ENCODE results near the gene LHPP.

LHPP gene

DNA sequence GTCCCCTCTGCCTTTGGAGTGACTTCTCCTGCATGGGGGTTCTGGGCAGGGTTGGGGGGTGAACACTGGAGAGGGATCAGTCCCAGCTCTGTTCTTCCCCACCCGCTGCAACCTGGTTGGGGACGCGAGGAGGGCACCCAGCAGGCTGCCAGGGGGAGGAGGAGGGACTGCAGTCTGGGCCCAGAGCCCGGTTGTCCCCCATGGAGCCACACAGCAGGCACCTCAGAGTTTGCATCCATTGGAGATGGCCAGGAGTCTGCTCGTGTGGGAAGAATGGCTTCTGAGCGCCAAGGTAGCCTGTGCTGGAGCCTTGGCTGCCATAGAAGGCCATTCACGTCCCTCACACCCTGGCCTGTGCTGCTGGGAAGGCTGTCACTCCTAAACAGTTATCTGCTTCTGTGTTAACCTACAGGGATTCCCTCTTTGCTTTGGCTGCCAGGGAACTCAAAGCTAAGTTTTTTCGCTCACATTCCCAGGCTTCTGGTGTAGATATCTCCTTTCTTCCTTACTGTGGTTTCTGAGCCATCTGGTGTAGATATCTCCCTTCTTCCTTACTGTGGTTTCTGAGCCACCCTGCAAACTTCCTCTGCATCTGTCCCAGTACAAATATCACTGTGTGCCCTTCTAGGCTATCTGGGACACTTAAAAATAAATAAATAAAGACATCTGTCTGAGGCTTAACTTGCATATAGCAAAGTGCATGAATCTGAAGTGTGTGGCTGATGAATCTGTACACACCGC lies 133.7 kb downstream of the LHPP start:
- no peak for DNase-seq (ENCODE audit: low read depth in 2 of 2)

DNA sequence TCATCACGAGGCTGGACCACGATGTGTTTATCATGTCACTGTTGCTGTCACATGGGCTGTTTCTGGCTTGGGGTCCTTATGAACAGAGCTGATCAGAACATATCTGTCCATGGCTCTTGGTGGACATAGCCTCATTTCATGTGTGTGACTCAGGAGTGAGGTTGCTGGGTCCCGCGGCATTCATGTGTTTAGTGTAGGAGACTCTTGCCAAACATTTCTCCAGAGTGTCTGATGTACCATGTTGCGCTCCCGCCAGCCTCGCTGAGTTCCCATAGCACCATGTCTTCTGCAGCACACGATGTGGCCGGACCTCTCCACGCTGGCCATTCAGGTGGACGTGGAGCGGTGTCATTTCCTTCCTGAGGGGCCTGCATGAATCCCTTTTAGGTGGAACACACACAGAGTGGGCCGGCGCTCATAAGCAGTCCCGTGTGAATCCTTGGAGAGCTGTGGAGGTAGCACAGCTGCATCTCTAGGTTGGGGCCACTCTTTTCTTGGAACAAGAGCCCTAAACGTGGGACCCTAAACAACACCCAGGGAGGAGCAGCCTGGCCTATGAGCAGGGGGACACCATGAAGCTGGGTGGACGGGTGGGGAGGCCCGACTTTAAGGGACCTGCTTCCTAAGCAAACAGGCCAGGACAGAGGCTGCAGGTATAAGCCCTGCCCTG lies 134.6 kb downstream of the LHPP start:
- DNase-seq (ENCODE audit: low read depth in 2 of 2) = no peak

DNA sequence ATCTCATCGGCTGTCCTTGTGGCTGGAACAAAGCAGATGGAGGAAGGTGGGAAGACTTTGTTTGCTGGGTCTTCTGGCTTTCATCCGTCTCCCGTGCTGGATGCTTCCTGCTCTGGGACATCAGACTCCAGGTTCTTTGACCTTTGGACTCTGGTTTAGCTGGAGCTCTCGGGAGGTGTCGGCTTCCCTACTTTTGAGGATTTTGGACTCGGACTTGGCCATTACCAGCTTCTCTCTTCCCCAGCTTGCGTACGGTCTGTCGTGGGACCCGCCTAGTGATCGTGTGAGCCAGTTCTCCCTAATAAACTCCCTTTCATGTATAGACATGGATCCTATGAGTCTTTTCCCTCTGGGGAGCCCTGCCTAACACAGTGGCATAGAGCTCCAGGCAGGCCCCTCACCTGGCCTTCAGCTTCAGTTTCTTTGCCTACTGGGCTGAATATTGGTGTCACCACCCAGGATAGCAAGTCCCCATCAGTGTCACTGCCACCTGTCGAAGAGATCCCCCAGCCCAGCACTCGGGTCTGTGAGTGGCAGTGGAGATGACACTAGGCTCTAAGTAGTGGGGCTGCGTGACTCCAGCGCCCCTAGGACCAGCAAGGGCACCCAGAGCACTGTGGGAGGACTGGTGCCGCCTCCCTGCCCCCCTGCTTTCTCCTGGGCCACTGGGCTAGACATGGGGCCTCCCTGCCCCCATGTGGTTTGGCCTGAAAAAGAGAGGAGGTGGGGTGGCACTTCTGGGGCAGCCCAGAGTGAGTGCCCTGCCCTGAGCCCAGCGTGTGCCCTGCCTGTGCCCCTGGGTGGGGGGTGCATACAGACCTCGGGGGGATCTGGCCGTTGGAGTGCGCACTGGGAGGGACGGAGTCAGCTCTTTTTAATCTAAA lies 135.6 kb downstream of the LHPP start:
- no peak for DNase-seq (ENCODE audit: low read depth in 2 of 2)

DNA sequence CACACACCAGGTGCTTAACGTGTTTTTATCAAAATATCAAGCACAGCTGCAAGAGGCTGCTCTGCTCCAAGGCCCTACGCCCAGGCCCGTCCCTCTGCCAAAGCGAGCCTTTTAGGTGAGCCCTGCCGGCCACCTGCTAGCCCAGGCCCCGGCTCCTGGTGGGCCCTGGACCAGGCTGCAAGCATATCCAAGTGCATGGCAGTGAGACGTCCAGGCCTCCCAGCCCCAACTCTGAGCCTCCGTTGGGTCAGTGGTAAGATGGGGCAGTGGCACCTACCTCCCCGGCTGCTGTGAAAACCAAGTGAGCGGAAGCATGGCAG lies 136.2 kb downstream of the LHPP start:
- no peak for DNase-seq (ENCODE audit: low read depth in 2 of 2)

DNA sequence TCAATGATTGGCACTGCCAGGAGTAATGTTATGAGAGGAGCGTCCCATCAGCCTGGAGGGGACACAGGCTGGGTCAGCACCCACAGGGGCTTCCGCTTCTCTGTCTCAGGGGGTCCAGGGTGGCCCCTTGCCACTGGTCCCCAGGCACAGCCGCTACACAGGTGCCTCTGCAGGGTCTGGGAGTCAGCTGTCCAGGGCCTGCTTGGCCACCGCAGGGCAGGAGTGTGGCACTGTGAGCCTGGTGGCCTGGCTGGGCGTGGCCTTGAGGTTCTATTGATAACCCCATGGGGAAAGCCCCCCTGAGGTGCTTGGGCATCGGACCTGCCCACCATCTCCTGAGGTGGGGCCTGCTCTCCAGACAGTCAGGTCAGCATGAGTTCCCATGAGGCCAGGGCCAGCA lies 136.6 kb downstream of the LHPP start:
- no peak for DNase-seq (ENCODE audit: low read depth in 2 of 2)

DNA sequence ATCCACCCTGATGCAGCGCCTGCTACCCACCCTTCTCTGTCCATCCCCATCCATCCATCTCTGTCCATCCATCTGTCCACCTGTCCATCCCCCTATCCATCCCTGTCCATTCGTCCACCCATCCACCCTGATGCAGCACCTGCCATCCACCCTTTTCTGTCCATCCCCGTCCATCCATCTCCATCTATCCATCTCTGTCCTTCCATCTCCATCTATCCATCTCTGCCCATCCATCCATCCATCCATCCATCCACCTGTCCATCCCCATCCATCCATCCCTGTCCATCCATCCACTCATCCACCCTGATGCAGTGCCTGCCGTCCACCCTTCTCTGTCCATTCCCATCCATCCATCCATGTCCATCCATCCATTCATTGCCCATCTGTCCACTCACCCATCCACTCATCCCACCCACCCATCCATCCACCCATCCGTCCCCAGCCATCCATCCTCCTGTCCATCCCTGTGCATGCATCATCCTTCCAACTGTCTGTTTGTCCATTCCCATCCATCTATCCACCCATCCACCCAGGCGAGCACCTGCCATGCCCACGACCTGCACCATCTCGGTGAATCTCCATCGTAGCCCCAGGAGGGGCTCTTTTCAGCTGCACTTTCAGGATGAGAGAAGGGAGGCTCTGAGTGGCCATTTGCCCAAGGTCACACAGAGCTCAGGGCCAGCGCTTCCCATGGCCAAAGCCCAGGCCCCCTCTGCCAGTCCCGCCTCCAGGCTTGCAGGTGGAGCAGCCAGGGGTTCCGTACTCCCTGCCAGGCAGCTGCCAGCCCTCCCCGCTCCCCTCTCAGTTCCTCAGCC lies 137.4 kb downstream of the LHPP start:
- DNase-seq (ENCODE audit: low read depth in 2 of 2) = no peak

DNA sequence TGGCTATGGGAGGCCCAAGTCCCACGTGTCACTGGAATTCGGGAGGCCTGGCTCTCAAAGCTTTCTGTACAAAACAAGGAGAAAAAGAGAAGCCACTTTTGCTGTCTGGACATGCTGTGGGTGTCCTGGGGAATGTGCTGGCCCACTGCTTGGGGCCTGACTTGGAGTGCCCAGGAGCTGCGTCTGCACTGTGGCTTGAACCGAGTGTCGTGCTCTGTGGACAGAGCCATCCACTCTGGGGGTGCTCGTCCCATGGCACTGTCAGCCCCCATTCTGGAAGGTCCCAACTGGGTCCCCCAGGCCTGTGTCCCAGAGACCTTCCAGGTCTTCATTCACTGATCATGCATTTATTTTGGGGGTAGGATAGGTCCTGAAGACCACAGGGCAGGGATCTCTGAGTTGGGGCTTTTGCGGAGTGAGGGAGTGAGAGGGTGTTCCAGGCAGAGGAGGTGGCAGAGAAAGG lies 138.0 kb downstream of the LHPP start:
- no peak for DNase-seq (ENCODE audit: low read depth in 2 of 2)

DNA sequence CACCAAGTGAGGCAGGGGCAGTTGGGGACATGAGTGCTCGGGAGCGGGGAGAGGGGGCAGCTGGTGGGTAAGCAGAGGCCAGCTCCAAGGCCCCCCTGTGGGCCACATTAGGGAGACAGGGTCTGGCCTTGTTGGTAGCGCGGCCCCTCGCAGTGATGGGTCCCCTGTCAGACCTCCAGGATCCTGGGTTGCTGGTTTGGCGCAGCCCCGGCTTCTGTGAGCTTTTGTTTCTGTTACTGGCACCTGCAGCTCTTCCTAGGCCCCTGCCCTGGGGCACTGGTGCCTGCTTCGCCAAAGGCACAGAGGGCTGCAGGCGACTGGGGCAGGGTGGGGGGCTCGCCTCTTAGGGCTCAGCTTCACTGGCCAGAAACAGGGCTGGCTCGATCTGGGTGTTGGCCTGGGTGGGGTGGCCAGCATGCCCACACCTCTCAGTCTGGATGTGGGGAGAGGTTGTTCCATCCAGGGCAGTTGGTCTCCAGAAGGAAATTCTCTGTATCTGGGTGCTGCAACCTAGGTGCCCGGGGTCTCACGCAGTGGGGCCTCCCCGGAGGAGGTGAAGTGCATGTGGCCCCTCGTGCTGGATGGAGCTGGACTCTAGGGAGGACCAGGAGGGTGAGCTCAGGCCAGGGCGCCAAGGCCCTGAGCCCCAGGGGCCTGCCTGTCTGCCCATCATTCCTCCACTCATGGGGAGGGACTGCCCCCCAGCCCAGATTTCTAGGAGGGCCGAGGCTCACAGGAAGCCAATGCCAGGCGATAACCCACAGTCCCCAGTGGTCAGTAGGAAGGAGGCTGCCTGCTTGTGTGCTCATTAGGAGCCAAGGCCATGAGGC lies 138.6 kb downstream of the LHPP start:
- DNase-seq (ENCODE audit: low read depth in 2 of 2) = no peak

DNA sequence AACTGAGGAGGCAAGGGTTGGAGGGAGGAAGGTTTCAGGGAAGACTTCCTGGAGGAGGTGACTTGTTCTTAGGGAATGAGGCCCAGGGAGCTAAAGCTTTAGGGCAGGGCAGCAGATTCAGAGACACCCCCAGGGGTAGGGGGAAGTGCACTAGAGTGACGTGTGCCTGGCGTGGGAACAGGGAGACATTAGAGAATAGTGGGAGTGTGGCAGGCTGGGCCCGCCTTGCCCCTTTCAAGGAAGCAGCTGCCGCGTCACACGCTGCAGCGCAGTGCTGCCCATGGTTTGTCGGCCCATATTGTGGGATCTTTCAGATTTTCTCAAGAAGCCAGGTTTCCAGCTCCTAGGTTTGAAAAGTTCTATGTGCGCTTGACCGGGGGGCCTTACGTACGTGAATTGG lies 139.4 kb downstream of the LHPP start:
- no peak for DNase-seq (ENCODE audit: low read depth in 2 of 2)

DNA sequence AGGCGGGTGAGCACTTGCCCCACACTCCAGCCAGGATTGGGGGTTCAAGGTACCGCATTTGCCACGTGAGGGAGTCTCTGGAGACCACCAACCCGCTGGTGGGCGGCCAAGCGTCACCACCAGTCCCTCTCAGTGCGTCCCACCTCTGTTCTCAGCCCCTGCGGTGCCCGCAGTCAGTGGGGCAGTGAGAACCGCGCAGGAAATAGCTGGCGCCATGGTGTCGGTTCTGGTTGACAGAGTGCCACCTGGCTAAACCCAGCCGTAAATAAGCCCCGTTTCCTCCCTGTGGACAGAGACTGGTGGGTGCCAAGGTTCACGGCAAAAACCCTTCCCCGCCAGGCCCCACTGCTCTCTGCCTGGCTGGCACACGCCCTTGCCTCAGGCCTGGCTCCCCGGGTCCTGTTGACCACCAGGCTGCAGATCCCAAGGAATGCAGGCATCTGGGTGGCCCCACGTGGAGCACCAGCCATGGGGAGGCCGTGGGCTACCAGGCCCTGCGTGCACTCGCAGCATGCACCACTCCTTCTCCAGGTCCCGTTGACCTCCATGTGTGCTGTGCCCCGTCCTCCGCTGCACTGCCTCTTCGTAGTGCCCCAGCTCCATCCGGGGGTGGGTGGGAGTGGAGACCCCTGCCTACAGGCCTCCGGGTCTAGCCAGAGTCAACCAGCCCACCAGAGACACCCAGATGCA lies 140.0 kb downstream of the LHPP start:
- DNase-seq (ENCODE audit: low read depth in 2 of 2) = no peak

DNA sequence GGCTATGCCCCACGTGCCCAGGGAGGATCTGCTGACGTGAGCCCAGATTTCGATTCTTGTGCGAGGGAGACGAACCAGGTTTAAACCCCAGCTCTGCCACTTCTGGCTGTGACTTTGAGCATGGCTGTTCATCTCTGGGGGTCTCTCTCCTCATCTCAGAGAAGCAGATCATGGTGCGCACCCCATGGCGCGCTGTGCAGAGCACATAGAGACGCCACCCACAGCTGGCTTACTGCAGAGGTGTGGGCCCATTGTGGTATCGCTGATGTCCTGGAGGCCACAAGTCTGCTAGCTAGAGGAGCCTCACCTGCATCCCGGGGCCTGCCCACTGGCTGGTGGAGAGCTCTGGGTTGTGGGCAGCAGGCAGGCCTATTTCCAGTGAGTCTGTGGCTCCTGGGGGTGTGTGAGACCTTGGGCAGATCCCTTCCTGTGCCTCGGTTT lies 140.5 kb downstream of the LHPP start:
- no peak for DNase-seq (ENCODE audit: low read depth in 2 of 2)

DNA sequence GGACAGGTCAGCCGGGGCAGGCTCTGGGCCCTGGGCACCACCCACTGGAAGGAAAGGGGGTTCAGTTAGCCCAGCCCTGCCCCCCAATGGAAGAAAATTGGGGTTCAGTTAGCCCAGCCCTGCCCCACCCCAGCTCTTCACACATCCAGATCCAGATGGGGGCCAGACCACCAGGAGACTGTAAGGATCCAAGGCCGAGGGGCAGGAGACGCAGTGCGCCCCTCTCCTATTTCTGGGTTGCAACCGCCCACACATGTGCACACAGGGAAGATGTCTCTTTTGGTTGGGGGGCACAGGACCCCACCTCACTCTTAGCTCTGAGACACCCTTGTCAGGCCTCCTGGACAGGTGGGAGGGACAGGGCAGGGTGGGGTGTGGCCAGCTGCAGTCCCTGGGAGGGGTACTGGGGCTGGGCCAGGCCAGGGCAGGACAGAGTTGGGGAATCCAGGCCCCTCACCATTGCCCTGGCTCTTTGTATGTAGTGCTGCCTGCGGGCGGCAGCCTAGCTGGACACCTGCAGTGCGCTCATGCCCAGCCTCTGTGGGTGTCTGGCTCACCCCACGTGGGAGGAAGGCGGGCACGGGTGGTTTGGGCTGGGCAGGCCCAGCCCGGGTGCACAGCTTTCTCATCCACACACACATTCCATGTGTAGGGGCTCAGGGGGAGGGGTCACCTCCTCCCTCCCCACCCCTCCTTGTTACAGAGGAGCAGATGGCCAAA lies 141.2 kb downstream of the LHPP start:
- no peak for DNase-seq (ENCODE audit: low read depth in 2 of 2)

DNA sequence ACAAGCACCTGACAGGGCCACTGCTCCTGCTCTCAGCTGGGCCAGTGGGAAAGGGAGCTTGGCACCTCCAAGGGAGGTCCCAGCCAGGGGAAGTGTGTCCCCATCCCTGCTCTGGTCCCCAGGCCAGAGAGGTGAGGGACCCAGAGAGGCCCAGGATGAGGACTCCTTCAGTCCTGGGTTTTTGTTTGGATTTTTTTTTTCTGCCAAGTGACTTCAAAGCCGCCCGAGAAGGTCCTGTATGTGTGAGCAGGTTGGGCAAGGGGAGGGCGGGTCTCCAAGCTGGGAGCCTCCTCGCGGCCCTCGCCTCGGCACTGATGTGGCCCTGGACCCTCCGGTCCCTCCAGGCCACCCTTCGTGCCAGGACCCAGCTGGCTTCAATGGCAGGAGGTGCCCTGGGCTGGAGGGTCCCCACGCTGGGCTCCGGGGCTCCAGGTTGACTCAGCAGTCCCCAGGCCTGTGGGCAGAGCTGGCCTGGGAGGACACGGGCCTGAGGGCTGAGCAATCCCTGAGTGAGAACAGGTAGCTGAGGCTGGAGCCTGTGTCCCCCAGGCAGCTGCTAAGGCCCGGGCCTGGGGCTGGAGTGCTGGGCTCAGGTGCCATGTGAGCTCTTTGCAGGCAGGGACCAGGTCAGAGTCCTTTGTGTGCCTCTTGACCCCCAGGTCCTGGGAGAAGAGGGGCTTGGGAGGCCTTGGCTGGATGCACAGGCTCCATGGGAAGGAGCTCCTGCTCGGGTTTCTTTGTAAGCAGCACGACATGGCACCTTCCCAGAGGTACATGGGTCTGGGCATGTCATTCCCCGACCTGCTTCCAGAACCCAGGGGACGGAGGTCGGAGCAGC lies 142.0 kb downstream of the LHPP start:
- DNase-seq (ENCODE audit: low read depth in 2 of 2) = no peak

DNA sequence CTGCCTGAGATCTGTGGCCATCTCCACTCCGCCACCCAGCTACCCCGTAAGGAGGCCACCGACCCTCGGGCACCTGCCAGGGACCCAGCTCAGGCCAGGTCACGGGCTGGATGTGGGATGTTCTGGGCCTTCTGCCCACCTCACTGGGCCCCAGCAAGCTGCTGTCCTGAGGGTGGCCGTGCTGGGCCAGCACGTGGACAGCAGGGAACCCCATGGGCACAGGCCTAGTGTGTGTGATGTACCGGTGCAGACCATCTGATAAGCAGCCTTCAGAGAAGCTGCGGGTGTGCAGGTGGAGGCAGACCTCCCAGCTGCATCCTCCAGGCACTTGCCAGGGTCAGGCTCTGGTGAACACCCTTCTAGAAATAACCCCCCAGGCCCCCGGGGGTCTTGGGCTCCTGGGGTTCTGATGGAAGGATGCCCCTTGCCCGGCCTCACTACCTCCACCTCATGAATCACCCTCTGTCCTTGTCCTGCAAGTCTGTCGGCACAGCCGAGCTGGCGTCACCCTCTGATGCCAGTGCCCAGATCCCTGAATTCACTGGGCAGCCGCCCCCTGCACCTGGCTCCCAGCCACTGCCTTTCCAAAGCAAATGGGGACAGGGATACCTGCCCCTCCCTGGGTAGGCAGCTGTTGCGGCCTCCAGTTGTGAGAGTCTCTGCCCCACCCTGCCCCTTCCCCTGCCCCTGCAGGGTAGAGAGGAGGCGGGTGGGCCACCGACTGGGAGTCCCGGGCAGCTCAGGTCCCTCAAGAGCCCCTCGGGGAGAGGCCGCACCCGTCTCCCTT lies 142.8 kb downstream of the LHPP start:
- no peak for DNase-seq (ENCODE audit: low read depth in 2 of 2)

DNA sequence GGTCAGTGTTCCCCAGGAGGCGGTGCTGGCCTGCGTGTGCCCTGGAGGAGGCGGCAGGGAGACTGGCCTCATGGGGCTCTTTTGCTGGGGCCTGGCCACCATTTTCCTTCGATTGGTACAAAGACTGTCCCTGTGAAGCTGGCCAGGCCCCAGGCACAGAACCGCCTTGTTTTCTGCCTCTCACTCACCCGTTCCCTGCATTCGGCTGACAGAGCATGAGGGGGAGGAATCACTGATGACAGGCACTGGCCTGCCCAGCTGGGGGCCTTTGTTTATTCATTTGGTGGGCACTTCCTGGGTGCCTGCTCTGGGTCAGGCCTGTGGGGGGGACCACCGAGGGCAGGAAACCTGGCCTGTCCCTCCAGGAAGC lies 143.4 kb downstream of the LHPP start:
- DNase-seq (ENCODE audit: low read depth in 2 of 2) = no peak

DNA sequence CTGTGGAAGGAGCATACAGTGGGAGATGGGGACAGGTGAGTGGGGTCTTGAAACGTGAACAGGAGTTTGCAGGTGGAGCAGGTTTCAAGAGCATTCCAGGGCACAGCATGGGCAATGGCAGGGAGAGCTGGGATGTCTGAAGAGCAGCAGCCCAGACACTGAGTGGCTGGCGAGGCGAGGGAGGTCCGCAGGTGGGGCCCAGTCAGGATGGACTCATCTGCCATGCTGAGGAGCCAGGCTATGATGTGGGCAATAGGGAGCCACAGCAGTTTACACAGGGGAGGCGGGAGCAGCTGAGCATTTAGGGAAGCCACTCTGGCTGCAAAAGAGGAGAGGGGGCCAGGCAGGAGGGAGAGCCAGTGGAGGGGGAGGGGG lies 143.8 kb downstream of the LHPP start:
- no peak for DNase-seq (ENCODE audit: low read depth in 2 of 2)

DNA sequence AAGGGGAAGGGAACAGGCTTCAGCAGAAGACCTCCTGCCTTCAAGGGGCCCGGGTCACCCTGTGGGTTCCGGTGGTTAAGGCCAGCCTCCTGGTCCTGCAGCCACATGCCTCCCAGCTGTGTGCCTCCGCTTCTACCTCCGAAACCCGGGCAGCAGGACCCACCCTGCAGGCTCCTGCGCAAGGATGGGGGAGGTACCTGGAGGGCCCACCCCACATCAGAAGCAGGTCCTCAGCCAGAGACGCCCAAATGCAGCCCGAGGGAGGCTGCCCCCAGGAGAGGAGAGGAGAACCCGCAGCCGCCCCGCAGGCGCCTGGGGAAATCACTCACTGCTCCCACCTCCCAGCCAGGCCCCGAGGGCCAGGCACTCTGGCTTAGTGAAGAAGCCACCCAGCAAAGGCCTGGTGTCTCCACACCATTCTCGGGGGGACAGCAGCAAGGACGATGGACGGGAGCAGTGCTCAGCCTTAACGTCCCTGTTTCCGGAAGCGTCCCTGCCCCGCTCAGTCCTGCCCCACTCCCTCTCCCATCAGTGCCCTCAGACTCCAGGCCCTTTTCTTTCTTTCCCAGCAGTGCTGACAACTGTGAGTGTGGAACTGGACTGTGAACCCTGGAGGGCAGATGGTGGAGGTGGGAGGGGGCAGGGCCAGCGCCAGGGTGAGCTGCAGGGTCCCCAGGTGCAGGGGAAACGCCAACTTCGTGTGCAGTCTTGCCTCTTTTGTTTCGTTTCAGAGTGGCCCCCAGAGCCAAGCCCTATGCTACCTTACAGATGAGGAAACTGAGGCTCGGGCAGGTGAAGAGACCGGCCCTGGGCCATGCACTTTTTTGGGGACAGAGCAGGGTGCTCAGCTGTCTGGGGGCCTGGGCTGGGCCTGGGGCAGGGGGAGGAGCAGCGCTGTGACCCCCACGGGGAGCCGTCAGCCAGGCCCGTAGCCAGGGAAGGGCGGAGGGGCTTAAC lies 144.5 kb downstream of the LHPP start:
- no peak for DNase-seq (ENCODE audit: low read depth in 2 of 2)

Data from stimulated activated CD4-positive, alpha-beta T cell treated with anti-CD3 and anti-CD28 coated beads, Interleukin-1b, Interleukin-23, amount 100 ng/mL, for 4 hours (primary cell).